Measurements from ENCODE around the gene RNF214. TPM values are rescaled to one million over a fixed set of nuclear protein-coding genes. Genes with fewer than 3 reads are reported as not detected.

Gene RNF214
- total RNA-seq, 2 donors from 2014 or later = 46.4 to 51.1 TPM

GRCh38 chr11:117333917-117334316, 101.4 kb downstream of the RNF214 start:
- 92 to 98% methylated on average over 8 to 9 of the region's 9 CpGs for WGBS, 2 experiments (ENCODE audit: insufficient coverage in 1 of 2, insufficient read length in 1 of 2)
- no peak overlapping the region for H3K27ac Mint-ChIP-seq
- no peak for TF ChIP-seq CTCF (conservative IDR thresholded peaks at IDR 0.05)
- H3K4me3 Mint-ChIP-seq = no peak overlapping the region
- no peaks in the 10 kb centered on the region for H3K27me3 ChIP-seq (ENCODE audit: control insufficient read depth, insufficient read depth, low read length, poor library complexity, severe bottlenecking)
- H3K27ac ChIP-seq (ENCODE audit: low read depth, low read length) = no peak overlapping the region
- peaks cover 3% of the 10 kb centered on the region for H3K4me1 Mint-ChIP-seq
- H3K27me3 Mint-ChIP-seq (ENCODE audit: insufficient read depth) = no peaks in the 10 kb centered on the region
- no peaks in the 10 kb centered on the region for H3K9me3 ChIP-seq (ENCODE audit: control insufficient read depth, low read length)
- H3K9ac ChIP-seq (ENCODE audit: extremely low read depth, low read length, poor library complexity, severe bottlenecking) = no peak overlapping the region
- H3K9me3 Mint-ChIP-seq = no peaks in the 10 kb centered on the region
- no peak overlapping the region for H3K4me3 ChIP-seq (ENCODE audit: low read length)
- peaks cover 23% of the 10 kb centered on the region for H3K36me3 ChIP-seq (ENCODE audit: control insufficient read depth, insufficient read depth, low read length)
- peaks cover 17% of the 10 kb centered on the region for H3K36me3 Mint-ChIP-seq (ENCODE audit: low read depth)
- no peak for DNase-seq
- H3K4me1 ChIP-seq (ENCODE audit: control insufficient read depth, insufficient read depth, low read length) = no peaks in the 10 kb centered on the region

DNA sequence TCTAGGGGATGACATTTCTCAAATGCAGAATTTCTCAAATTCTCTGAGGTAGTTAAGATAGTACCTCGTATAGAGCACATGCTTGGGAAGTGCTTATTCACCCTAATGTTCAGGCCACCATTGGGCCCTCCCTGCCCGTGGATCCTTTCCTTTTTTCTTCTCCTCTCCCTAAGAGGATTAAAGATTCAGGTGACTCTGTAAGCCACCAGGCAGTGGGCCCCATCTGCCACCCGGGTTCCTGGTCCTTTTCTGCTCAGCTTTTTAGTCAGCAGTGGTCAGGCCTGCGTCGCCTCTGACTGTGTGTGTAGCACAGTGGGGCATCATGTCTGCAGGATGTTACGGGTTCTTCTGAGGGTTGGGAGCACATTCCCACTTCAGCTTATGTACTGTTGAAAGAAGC, 102.4 kb downstream of the RNF214 start:
- TF ChIP-seq CTCF (conservative IDR thresholded peaks at IDR 0.05) = no peak
- DNase-seq = no peak
- WGBS, 2 experiments (ENCODE audit: insufficient coverage in 1 of 2, insufficient read length in 1 of 2) = 89 to 97% methylated on average over 5 to 6 of the region's 6 CpGs
- Mint-ChIP-seq H3K4me1 (peaks cover 3% of the 10 kb centered on the region), H3K27me3 (ENCODE audit: insufficient read depth) (no peaks in the 10 kb centered on the region), H3K27ac (no peak overlapping the region), H3K36me3 (ENCODE audit: low read depth) (peaks cover 25% of the 10 kb centered on the region), H3K4me3 (no peak overlapping the region), H3K9me3 (no peaks in the 10 kb centered on the region)
- Histone ChIP-seq H3K27me3 (ENCODE audit: control insufficient read depth, insufficient read depth, low read length, poor library complexity, severe bottlenecking) (no peaks in the 10 kb centered on the region), H3K27ac (ENCODE audit: low read depth, low read length) (no peak overlapping the region), H3K4me1 (ENCODE audit: control insufficient read depth, insufficient read depth, low read length) (no peaks in the 10 kb centered on the region), H3K4me3 (ENCODE audit: low read length) (no peak overlapping the region), H3K9ac (ENCODE audit: extremely low read depth, low read length, poor library complexity, severe bottlenecking) (no peak overlapping the region), H3K36me3 (ENCODE audit: control insufficient read depth, insufficient read depth, low read length) (peaks cover 33% of the 10 kb centered on the region), H3K9me3 (ENCODE audit: control insufficient read depth, low read length) (no peaks in the 10 kb centered on the region)

- Histone ChIP-seq H3K27me3 (ENCODE audit: control insufficient read depth, insufficient read depth, low read length, poor library complexity, severe bottlenecking) (no peaks in the 10 kb centered on the region), H3K4me3 (ENCODE audit: low read length) (no peak overlapping the region), H3K9ac (ENCODE audit: extremely low read depth, low read length, poor library complexity, severe bottlenecking) (no peak overlapping the region), H3K9me3 (ENCODE audit: control insufficient read depth, low read length) (no peaks in the 10 kb centered on the region), H3K27ac (ENCODE audit: low read depth, low read length) (no peak overlapping the region), H3K36me3 (ENCODE audit: control insufficient read depth, insufficient read depth, low read length) (peaks cover 38% of the 10 kb centered on the region), H3K4me1 (ENCODE audit: control insufficient read depth, insufficient read depth, low read length) (no peaks in the 10 kb centered on the region)
- Mint-ChIP-seq H3K27me3 (ENCODE audit: insufficient read depth) (no peaks in the 10 kb centered on the region), H3K27ac (no peak overlapping the region), H3K4me1 (no peaks in the 10 kb centered on the region), H3K9me3 (no peaks in the 10 kb centered on the region), H3K36me3 (ENCODE audit: low read depth) (peaks cover 30% of the 10 kb centered on the region), H3K4me3 (no peak overlapping the region)
- no peak for TF ChIP-seq CTCF (conservative IDR thresholded peaks at IDR 0.05)
- no peak for DNase-seq
- WGBS, 2 experiments (ENCODE audit: insufficient coverage in 1 of 2, insufficient read length in 1 of 2) = 91 to 94% methylated on average over 3 to 5 of the region's 5 CpGs
These were observed 102.9 kb downstream of the RNF214 start for GRCh38 chr11:117335399-117335798.

Other genes with a start within 250 kb of the RNF214 start
- 10 to 100 TPM; 37.2 to 43.5 TPM for gene SIK3, start 134.2 kb upstream of the RNF214 start, total RNA-seq
- gene PAFAH1B2, start 88.4 kb upstream of the RNF214 start, total RNA-seq = 100 to 1,000 TPM; 114 to 115 TPM
- gene SIDT2, start 53.9 kb upstream of the RNF214 start, total RNA-seq = 10 to 100 TPM; 39.3 to 43.0 TPM
- gene TAGLN, start 33.3 kb upstream of the RNF214 start, total RNA-seq = 100 to 1,000 TPM; 228 to 412 TPM
- 10 to 100 TPM; 56.5 to 58.6 TPM for gene PCSK7, start 598 bp upstream of the RNF214 start, total RNA-seq
- gene BACE1-AS, start 58.7 kb downstream of the RNF214 start, total RNA-seq = 10 to 100 TPM; 15.0 to 15.5 TPM
- gene BACE1, start 83.6 kb downstream of the RNF214 start, total RNA-seq = 10 to 100 TPM; 20.8 to 21.7 TPM
- 10 to 100 TPM; 32.7 to 33.6 TPM for gene CEP164, start 95.2 kb downstream of the RNF214 start, total RNA-seq